ENCODE data around the gene SLC39A6.
"Not testable (repeated sequence)": the region's sequence is repeated elsewhere in the genome, so short reads cannot be mapped to it uniquely, and the experiment has no call there.

The SLC39A6 gene

GRCh38 chr18:36129300-36130038, at the start of gene SLC39A6, which contains the start of gene ELP2:
TSS of gene SLC39A6 (minus strand) at chr18:36129340. CDS start at chr18:36127007, 2,333 bp downstream.
TSS of gene ELP2 (plus strand) at chr18:36129899. CDS start at chr18:36129934, 35 bp downstream.
- DNase-seq (ENCODE audit: low read depth in 2 of 3, low spot score in 1 of 3), result peak; percentile 87 to 92 (median 87)

- no peak for DNase-seq (ENCODE audit: low read depth in 2 of 3, low spot score in 1 of 3)
Observed at GRCh38 chr18:36177913-36178312, 48.8 kb upstream of the SLC39A6 start.

GRCh38 chr18:36176711-36177110, 47.6 kb upstream of the SLC39A6 start:
- no peak for DNase-seq (ENCODE audit: low read depth in 2 of 3, low spot score in 1 of 3)

GRCh38 chr18:36176177-36176584, 47.0 kb upstream of the SLC39A6 start:
- no peak for DNase-seq (ENCODE audit: low read depth in 2 of 3, low spot score in 1 of 3)

GRCh38 chr18:36175481-36175880, 46.3 kb upstream of the SLC39A6 start:
- no peak for DNase-seq (ENCODE audit: low read depth in 2 of 3, low spot score in 1 of 3)

GRCh38 chr18:36169938-36170337, 40.8 kb upstream of the SLC39A6 start:
- no peak for DNase-seq (ENCODE audit: low read depth in 2 of 3, low spot score in 1 of 3)

- DNase-seq (ENCODE audit: low read depth in 2 of 3, low spot score in 1 of 3), result not testable (repeated sequence)
Observed at GRCh38 chr18:36168296-36168695, 39.2 kb upstream of the SLC39A6 start.

GRCh38 chr18:36167692-36168218, 38.6 kb upstream of the SLC39A6 start:
- no peak for DNase-seq (ENCODE audit: low read depth in 2 of 3, low spot score in 1 of 3)

GRCh38 chr18:36162981-36163380, 33.8 kb upstream of the SLC39A6 start:
- DNase-seq (ENCODE audit: low read depth in 2 of 3, low spot score in 1 of 3), result no peak

- no peak for DNase-seq (ENCODE audit: low read depth in 2 of 3, low spot score in 1 of 3)
Observed at GRCh38 chr18:36160959-36161371, 31.8 kb upstream of the SLC39A6 start.

GRCh38 chr18:36158266-36158867, 29.2 kb upstream of the SLC39A6 start:
- DNase-seq (ENCODE audit: low read depth in 2 of 3, low spot score in 1 of 3), result no peak

- no peak for DNase-seq (ENCODE audit: low read depth in 2 of 3, low spot score in 1 of 3)
Observed at GRCh38 chr18:36157441-36157840, 28.3 kb upstream of the SLC39A6 start.

GRCh38 chr18:36155851-36156757, 27.0 kb upstream of the SLC39A6 start:
- DNase-seq (ENCODE audit: low read depth in 2 of 3, low spot score in 1 of 3), result no peak

- no peak for DNase-seq (ENCODE audit: low read depth in 2 of 3, low spot score in 1 of 3)
Observed at GRCh38 chr18:36153771-36154170, 24.6 kb upstream of the SLC39A6 start.

GRCh38 chr18:36153203-36153602, 24.1 kb upstream of the SLC39A6 start:
- no peak for DNase-seq (ENCODE audit: low read depth in 2 of 3, low spot score in 1 of 3)

GRCh38 chr18:36152781-36153180, 23.6 kb upstream of the SLC39A6 start:
- no peak for DNase-seq (ENCODE audit: low read depth in 2 of 3, low spot score in 1 of 3)

GRCh38 chr18:36149514-36150289, 20.6 kb upstream of the SLC39A6 start:
- no peak for DNase-seq (ENCODE audit: low read depth in 2 of 3, low spot score in 1 of 3)

- no peak for DNase-seq (ENCODE audit: low read depth in 2 of 3, low spot score in 1 of 3)
Observed at GRCh38 chr18:36143391-36143790, 14.3 kb upstream of the SLC39A6 start.

GRCh38 chr18:36142751-36143150, 13.6 kb upstream of the SLC39A6 start:
- no peak for DNase-seq (ENCODE audit: low read depth in 2 of 3, low spot score in 1 of 3)

- DNase-seq (ENCODE audit: low read depth in 2 of 3, low spot score in 1 of 3), result no peak
Observed at GRCh38 chr18:36141576-36141975, 12.4 kb upstream of the SLC39A6 start.

- DNase-seq (ENCODE audit: low read depth in 2 of 3, low spot score in 1 of 3), result no peak
Observed at GRCh38 chr18:36139245-36139644, 10.1 kb upstream of the SLC39A6 start.
